Panc1 (cell line): ENCODE data around the gene SLC38A5. TPM values are rescaled to one million over a fixed set of nuclear protein-coding genes. Genes with fewer than 3 reads are reported as not detected.

Experiments
- ATAC-seq: fragments of 200-7000 bp; cut with Tn5 transposase; 2 replicates; pipeline ENCODE4 v1.9.1; 2020; ENCODE audit warnings: mild to moderate bottlenecking, moderate library complexity
- BruUV-seq: library from RNA; stranded (reverse); fragments of 400-500 nt; replicated peaks from 2 replicates; lab custom pipeline; 2021; lab: Mats Ljungman, UMichigan
- CTCF ChIA-PET: fragments of 300-600 bp; sonication (Branson Sonifier 250); formaldehyde crosslinking; loops from one replicate; lab custom pipeline; 2022; ENCODE audit warnings: antibody characterized with exemption; lab: Charles Lee
- POLR2A ChIA-PET: fragments of 300-600 bp; sonication (Branson Sonifier 250); formaldehyde crosslinking; loops from one replicate; lab custom pipeline; 2022; ENCODE audit warnings: antibody characterized with exemption; lab: Charles Lee
- DNase-seq: peaks from one replicate; pipeline ENCODE4 v3.0.0-alpha.2; 2010; ENCODE audit warnings: low read depth, low spot score
- H3K27ac ChIP-seq: 2 replicates; pipeline ENCODE4 v1.5.1; 2011; ENCODE audit warnings: mild to moderate bottlenecking, low read length, inconsistent platforms
- H3K27me3 ChIP-seq: fragments of 200-500 bp; sonication (Bioruptor generic); 2 replicates; pipeline ENCODE4 v1.6.0; 2014; ENCODE audit warnings: low read length, inconsistent platforms; ENCODE audit not compliant: control insufficient read depth, insufficient read depth
- H3K36me3 ChIP-seq: fragments of 200-500 bp; sonication (Bioruptor generic); 2 replicates; pipeline ENCODE4 v1.5.1; 2014; ENCODE audit warnings: inconsistent platforms, mild to moderate bottlenecking, low read length, moderate library complexity; ENCODE audit not compliant: control insufficient read depth, insufficient read depth
- H3K4me1 ChIP-seq: 2 replicates; pipeline ENCODE4 v1.5.1; 2011; ENCODE audit warnings: inconsistent platforms, mild to moderate bottlenecking, low read length, moderate library complexity; ENCODE audit not compliant: control insufficient read depth, insufficient read depth
- H3K4me3 ChIP-seq, 2 experiments: 2 replicates each; pipeline ENCODE4 v1.5.1; 2011 to 2012; ENCODE audit warnings: low read depth in 2 of 2, low read length in 2 of 2, mild to moderate bottlenecking in 2 of 2, inconsistent platforms in 1 of 2, moderate library complexity in 1 of 2
- H3K9me3 ChIP-seq: fragments of 200-500 bp; sonication (Bioruptor generic); 2 replicates; pipeline ENCODE4 v1.5.1; 2014; ENCODE audit warnings: low read depth, mild to moderate bottlenecking, inconsistent platforms, low read length, moderate library complexity; ENCODE audit not compliant: control insufficient read depth, insufficient read depth
- POLR2AphosphoS5 ChIP-seq: IDR thresholded peaks from 2 replicates; pipeline ENCODE4 v1.6.1; 2012; ENCODE audit warnings: mild to moderate bottlenecking, low read depth, low read length, moderate library complexity
- SIN3A ChIP-seq: IDR thresholded peaks from 2 replicates; pipeline ENCODE4 v1.6.1; 2012; ENCODE audit warnings: low read depth, mild to moderate bottlenecking, low read length, moderate library complexity, borderline replicate concordance; ENCODE audit not compliant: insufficient read depth
- TCF7L2 ChIP-seq: IDR thresholded peaks from 2 replicates; pipeline ENCODE4 v1.6.1; 2011; ENCODE audit warnings: mild to moderate bottlenecking, low read depth, low read length, inconsistent platforms
- in situ Hi-C: cut with HindIII; loops from 2 replicates; pipeline ENCODE4 v1.10.0; 2016; ENCODE audit warnings: low sequenced_read_pairs, low pct_unique_long_range_greater_than_20kb
- intact Hi-C: fragments of 100-400 bp; cut with micrococcal nuclease; formaldehyde crosslinking; loops from one replicate; pipeline ENCODE4 v1.10.0; 2022; ENCODE audit not compliant: unreplicated experiment
- total RNA-seq: library from RNA; stranded (reverse); gene quantifications from one replicate; pipeline ENCODE4 v1.2.1, GENCODE V29; 2021; ENCODE audit not compliant: unreplicated experiment
- TF ChIP-seq, protein P1 (sequence below): fragments of 450-650 bp; IDR thresholded peaks from 2 replicates; pipeline ENCODE4 v1.5.1; 2017; ENCODE audit warnings: mild to moderate bottlenecking
- TF ChIP-seq, protein P2 (sequence below), 2 experiments: IDR thresholded peaks; 2 replicates each; pipeline ENCODE4 v1.6.1; 2011 to 2012; ENCODE audit warnings: low read depth in 2 of 2, control low read depth in 1 of 2, low read length in 1 of 2, mild to moderate bottlenecking in 1 of 2, moderate library complexity in 1 of 2; ENCODE audit not compliant: insufficient read depth in 1 of 2

SLC38A5 gene
- total RNA-seq, 1 experiment from 2014 or later = 1.1 TPM

DNA sequence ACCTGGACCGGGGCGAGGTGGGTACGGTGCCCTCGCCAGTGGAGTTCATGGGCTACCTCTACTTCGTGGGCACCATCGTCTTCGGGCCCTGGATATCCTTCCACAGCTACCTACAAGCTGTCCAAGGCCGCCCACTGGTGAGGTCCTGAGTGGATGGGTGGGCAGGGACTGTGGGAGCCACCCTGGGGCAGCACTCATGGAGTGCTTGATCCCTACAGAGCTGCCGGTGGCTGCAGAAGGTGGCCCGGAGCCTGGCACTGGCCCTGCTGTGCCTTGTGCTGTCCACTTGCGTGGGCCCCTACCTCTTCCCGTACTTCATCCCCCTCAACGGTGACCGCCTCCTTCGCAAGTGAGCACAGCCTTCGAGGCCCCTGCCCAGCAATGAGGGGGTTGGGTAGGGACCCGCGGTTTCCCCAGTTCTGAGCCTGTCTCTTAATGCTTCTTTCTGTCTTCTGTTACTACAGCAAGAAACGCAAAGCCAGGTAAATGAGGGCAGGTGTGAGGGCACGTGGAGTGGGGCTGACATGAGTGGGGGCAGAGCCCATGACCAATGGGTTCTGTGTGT, 42.4 kb upstream of the SLC38A5 start:
- BruUV-seq = no TSS peak
- CTCF ChIA-PET = no interaction called here
- DNase-seq = no peak

DNA sequence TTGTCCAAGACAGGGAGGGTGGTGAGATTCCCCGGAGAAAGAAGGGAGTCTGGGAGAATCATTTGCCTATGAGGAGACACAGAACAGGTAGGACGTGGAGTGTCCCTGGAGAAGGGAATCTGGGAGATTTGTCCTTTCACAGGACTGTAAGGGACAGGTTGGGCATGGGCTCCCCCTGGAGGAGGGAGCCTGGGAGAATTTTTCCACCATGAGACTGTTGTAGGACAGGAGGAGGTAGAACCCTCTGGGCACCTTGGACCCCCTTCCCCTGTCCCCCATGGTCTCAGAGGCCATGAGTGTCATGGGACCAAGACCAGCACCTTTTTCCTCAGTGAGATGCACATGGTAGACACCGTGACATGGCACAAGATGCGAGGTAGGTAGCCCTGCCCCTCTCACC, 41.5 kb upstream of the SLC38A5 start:
- BruUV-seq = no TSS peak
- no peaks in the 10 kb centered on the region for H3K9me3 ChIP-seq
- no peaks in the 10 kb centered on the region for H3K27me3 ChIP-seq
- POLR2A ChIA-PET = no interaction called here
- CTCF ChIA-PET = no interaction called here
- H3K36me3 ChIP-seq = no peaks in the 10 kb centered on the region
- intact Hi-C loops = no loop called here
- no peaks in the 10 kb centered on the region for H3K4me1 ChIP-seq
- no peak for TF ChIP-seq POLR2AphosphoS5
- TF ChIP-seq, protein P1, sequence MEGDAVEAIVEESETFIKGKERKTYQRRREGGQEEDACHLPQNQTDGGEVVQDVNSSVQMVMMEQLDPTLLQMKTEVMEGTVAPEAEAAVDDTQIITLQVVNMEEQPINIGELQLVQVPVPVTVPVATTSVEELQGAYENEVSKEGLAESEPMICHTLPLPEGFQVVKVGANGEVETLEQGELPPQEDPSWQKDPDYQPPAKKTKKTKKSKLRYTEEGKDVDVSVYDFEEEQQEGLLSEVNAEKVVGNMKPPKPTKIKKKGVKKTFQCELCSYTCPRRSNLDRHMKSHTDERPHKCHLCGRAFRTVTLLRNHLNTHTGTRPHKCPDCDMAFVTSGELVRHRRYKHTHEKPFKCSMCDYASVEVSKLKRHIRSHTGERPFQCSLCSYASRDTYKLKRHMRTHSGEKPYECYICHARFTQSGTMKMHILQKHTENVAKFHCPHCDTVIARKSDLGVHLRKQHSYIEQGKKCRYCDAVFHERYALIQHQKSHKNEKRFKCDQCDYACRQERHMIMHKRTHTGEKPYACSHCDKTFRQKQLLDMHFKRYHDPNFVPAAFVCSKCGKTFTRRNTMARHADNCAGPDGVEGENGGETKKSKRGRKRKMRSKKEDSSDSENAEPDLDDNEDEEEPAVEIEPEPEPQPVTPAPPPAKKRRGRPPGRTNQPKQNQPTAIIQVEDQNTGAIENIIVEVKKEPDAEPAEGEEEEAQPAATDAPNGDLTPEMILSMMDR = peak; percentile 74
- ATAC-seq (peak; percentile 65; the same call in 1 of the 2 replicates), DNase-seq (no peak)
- H3K27ac ChIP-seq = no peak overlapping the region
- no peak overlapping the region for H3K4me3 ChIP-seq
- in situ Hi-C loops = no loop called here

More for the DNA sequence above, 42.4 kb upstream of the SLC38A5 start:
- no peaks in the 10 kb centered on the region for H3K9me3 ChIP-seq
- no peak for ATAC-seq
- no peak overlapping the region for H3K27ac ChIP-seq
- H3K36me3 ChIP-seq = no peaks in the 10 kb centered on the region
- TF ChIP-seq, protein P1 = no peak
- no peak for TF ChIP-seq TCF7L2
- no peak for TF ChIP-seq POLR2AphosphoS5
- TF ChIP-seq, protein P2, sequence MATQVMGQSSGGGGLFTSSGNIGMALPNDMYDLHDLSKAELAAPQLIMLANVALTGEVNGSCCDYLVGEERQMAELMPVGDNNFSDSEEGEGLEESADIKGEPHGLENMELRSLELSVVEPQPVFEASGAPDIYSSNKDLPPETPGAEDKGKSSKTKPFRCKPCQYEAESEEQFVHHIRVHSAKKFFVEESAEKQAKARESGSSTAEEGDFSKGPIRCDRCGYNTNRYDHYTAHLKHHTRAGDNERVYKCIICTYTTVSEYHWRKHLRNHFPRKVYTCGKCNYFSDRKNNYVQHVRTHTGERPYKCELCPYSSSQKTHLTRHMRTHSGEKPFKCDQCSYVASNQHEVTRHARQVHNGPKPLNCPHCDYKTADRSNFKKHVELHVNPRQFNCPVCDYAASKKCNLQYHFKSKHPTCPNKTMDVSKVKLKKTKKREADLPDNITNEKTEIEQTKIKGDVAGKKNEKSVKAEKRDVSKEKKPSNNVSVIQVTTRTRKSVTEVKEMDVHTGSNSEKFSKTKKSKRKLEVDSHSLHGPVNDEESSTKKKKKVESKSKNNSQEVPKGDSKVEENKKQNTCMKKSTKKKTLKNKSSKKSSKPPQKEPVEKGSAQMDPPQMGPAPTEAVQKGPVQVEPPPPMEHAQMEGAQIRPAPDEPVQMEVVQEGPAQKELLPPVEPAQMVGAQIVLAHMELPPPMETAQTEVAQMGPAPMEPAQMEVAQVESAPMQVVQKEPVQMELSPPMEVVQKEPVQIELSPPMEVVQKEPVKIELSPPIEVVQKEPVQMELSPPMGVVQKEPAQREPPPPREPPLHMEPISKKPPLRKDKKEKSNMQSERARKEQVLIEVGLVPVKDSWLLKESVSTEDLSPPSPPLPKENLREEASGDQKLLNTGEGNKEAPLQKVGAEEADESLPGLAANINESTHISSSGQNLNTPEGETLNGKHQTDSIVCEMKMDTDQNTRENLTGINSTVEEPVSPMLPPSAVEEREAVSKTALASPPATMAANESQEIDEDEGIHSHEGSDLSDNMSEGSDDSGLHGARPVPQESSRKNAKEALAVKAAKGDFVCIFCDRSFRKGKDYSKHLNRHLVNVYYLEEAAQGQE (IDR thresholded peaks at IDR 0.05; ENCODE audit: insufficient read depth in 1 of 2, low read depth in 2 of 2, low read length in 1 of 2) = no peak
- TF ChIP-seq SIN3A = no peak
- intact Hi-C loops = no loop called here
- no peak overlapping the region for H3K4me3 ChIP-seq
- H3K27me3 ChIP-seq = no peaks in the 10 kb centered on the region
- no peaks in the 10 kb centered on the region for H3K4me1 ChIP-seq
- in situ Hi-C loops = no loop called here
- POLR2A ChIA-PET = no interaction called here
